Measurements from ENCODE around the gene CD74. TPM values are rescaled to one million over a fixed set of nuclear protein-coding genes. Genes with fewer than 3 reads are reported as not detected.

CD74 gene
- total and polyA plus RNA-seq, 2 of the 13 experiments (the other 11 are each of a cell fraction or from before 2014, with no cell fraction given): 34.1 to 84.4 TPM

DNA sequence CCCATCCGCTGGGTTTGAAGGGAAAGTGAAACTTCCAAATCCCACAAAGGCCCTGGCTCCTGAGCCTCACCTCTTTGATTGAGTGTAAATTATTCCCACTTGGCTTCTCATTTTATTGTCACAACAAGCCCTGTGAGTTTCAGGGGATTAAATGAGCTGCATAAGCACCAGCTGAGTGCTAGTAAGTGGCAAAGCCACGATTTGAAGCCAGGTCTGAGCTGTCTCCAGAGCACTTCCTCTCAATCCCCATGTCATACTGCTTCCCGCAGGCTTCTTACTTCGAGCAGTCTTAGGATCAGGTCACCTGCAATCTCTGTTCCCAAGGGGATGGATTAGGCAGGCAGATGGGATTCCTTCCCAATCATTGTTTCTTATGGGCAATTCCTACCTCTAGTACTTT, 18.9 kb upstream of the CD74 start:
- in situ Hi-C loops (cut with HindIII; ENCODE audit: extremely low pct_ligation_motif_present, low pct_unique_long_range_greater_than_20kb) (no loop called here), intact Hi-C loops (cut with micrococcal nuclease; ENCODE audit: unreplicated experiment) (no loop called here)
- no peaks in the 10 kb centered on the region for H3K36me3 ChIP-seq (replicated peaks in 1 of 2; ENCODE audit: control insufficient read depth in 1 of 2, insufficient read depth in 2 of 2, low read length in 2 of 2)
- TF ChIP-seq ZNF598 (CRISPR knock-in tag; IDR thresholded peaks at IDR 0.05; ENCODE audit: borderline replicate concordance) (no peak), ZNF430 (CRISPR knock-in tag; IDR thresholded peaks at IDR 0.05) (no peak), NFYB (CRISPR knock-in tag; IDR thresholded peaks at IDR 0.05) (no peak)
- TF ChIP-seq, protein P1, sequence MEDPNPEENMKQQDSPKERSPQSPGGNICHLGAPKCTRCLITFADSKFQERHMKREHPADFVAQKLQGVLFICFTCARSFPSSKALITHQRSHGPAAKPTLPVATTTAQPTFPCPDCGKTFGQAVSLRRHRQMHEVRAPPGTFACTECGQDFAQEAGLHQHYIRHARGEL (CRISPR knock-in tag; IDR thresholded peaks at IDR 0.05): no peak
- peak overlapping the region; percentile 31; the same call in 1 of the 2 replicates for H3K9ac ChIP-seq (ENCODE audit: insufficient read depth, low read depth, low read length)
- H3K4me1 ChIP-seq (ENCODE audit: insufficient read depth, low read length): peaks cover 45% of the 10 kb centered on the region
- CTCF ChIA-PET (ENCODE audit: low intra/inter-chr PET ratio, low total read pairs): no interaction called here
- peak overlapping the region in 2 of 3 experiments; percentile 12 to 36; a peak in 3 of 6 replicates for H3K4me3 ChIP-seq (replicated peaks in 1 of 3; ENCODE audit: insufficient read depth in 1 of 3, low read depth in 2 of 3, low read length in 3 of 3)
- H3K79me2 ChIP-seq (ENCODE audit: insufficient read depth, low read length): no peaks in the 10 kb centered on the region
- ATAC-seq (no peak), FAIRE-seq (no peak), DNase-seq (ENCODE audit: low spot score) (no peak)
- POLR2A ChIA-PET: interaction anchor here (1.2 to 2.1 kb wide), 2 partner anchors 18 to 19 kb away, joined by 5 to 9 read pairs; partner anchors contain the start of genes CD74 and RPS14
- no peaks in the 10 kb centered on the region for H3K9me3 ChIP-seq (ENCODE audit: low read length)
- peak overlapping the region; percentile 66 for H3K4me2 ChIP-seq (ENCODE audit: low read depth, low read length)
- no peak overlapping the region for H3K27ac ChIP-seq (ENCODE audit: extremely low read length, insufficient read depth, low read length)
- H3K27me3 ChIP-seq (ENCODE audit: control insufficient read depth in 1 of 2, insufficient read depth in 2 of 2, low read length in 2 of 2): no peaks in the 10 kb centered on the region; a peak in 1 of 5 replicates
- H4K20me1 ChIP-seq (ENCODE audit: insufficient read depth, low read length): no peaks in the 10 kb centered on the region
- BruUV-seq (replicated peaks): no TSS peak
- WGBS (ENCODE audit: low lambda C conversion rate): 26% methylated on average over 4 of the region's 4 CpGs
- peak overlapping the region; percentile 89 for H2AFZ ChIP-seq (ENCODE audit: low read length)

DNA sequence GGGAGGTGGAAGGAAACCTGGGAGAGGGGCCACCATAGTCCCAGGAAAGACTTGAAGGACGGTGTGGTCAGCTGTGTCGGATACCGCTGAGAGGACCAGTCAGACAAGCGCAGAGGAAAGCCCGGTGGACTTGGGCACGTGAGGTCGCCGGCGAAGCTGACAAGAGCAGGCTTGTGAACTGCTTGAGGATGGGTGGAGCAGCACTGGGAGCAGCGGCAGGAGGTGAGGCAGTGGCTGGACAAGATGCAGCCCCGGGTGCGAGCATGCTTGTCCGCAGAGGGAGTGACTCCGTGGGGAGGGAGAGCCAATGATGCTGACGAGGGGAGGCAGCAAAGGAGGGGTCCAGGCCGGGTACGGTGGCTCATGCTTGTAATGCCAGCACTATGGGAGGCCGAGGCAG, 18.3 kb upstream of the CD74 start:
- in situ Hi-C loops (cut with HindIII; ENCODE audit: extremely low pct_ligation_motif_present, low pct_unique_long_range_greater_than_20kb): no loop called here
- intact Hi-C loops (cut with micrococcal nuclease; ENCODE audit: unreplicated experiment): no loop called here
- Histone ChIP-seq H3K4me1 (ENCODE audit: insufficient read depth, low read length) (peaks cover 45% of the 10 kb centered on the region), H2AFZ (ENCODE audit: low read length) (no peak overlapping the region), H3K27me3 (ENCODE audit: control insufficient read depth in 1 of 2, insufficient read depth in 2 of 2, low read length in 2 of 2) (no peaks in the 10 kb centered on the region; a peak in 1 of 5 replicates), H3K9me3 (ENCODE audit: low read length) (no peaks in the 10 kb centered on the region), H3K9ac (ENCODE audit: insufficient read depth, low read depth, low read length) (no peak overlapping the region), H4K20me1 (ENCODE audit: insufficient read depth, low read length) (no peaks in the 10 kb centered on the region), H3K4me2 (ENCODE audit: low read depth, low read length) (peak overlapping the region; percentile 66), H3K27ac (ENCODE audit: extremely low read length, insufficient read depth, low read length) (no peak overlapping the region), H3K79me2 (ENCODE audit: insufficient read depth, low read length) (no peaks in the 10 kb centered on the region), H3K4me3 (replicated peaks in 1 of 3; ENCODE audit: insufficient read depth in 1 of 3, low read depth in 2 of 3, low read length in 3 of 3) (peak overlapping the region in 1 of 3 experiments; percentile 36; a peak in 2 of 6 replicates), H3K36me3 (replicated peaks in 1 of 2; ENCODE audit: control insufficient read depth in 1 of 2, insufficient read depth in 2 of 2, low read length in 2 of 2) (no peaks in the 10 kb centered on the region)
- ChIA-PET POLR2A (interaction anchor here (2.1 kb wide), 1 partner anchor 19 kb away, joined by 9 read pairs; the partner anchor contains the start of gene RPS14), CTCF (ENCODE audit: low intra/inter-chr PET ratio, low total read pairs) (no interaction called here)
- FAIRE-seq (no peak), DNase-seq (ENCODE audit: low spot score) (no peak), ATAC-seq (no peak)
- WGBS (ENCODE audit: low lambda C conversion rate): 44% methylated on average over 18 of the region's 18 CpGs
- BruUV-seq (replicated peaks): no TSS peak
- TF ChIP-seq ZNF3 (CRISPR knock-in tag; IDR thresholded peaks at IDR 0.05): no peak
- TF ChIP-seq, protein P2, sequence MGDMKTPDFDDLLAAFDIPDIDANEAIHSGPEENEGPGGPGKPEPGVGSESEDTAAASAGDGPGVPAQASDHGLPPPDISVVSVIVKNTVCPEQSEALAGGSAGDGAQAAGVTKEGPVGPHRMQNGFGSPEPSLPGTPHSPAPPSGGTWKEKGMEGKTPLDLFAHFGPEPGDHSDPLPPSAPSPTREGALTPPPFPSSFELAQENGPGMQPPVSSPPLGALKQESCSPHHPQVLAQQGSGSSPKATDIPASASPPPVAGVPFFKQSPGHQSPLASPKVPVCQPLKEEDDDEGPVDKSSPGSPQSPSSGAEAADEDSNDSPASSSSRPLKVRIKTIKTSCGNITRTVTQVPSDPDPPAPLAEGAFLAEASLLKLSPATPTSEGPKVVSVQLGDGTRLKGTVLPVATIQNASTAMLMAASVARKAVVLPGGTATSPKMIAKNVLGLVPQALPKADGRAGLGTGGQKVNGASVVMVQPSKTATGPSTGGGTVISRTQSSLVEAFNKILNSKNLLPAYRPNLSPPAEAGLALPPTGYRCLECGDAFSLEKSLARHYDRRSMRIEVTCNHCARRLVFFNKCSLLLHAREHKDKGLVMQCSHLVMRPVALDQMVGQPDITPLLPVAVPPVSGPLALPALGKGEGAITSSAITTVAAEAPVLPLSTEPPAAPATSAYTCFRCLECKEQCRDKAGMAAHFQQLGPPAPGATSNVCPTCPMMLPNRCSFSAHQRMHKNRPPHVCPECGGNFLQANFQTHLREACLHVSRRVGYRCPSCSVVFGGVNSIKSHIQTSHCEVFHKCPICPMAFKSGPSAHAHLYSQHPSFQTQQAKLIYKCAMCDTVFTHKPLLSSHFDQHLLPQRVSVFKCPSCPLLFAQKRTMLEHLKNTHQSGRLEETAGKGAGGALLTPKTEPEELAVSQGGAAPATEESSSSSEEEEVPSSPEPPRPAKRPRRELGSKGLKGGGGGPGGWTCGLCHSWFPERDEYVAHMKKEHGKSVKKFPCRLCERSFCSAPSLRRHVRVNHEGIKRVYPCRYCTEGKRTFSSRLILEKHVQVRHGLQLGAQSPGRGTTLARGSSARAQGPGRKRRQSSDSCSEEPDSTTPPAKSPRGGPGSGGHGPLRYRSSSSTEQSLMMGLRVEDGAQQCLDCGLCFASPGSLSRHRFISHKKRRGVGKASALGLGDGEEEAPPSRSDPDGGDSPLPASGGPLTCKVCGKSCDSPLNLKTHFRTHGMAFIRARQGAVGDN (CRISPR knock-in tag; IDR thresholded peaks at IDR 0.05): peak; percentile 31; the same call in 1 of the 2 replicates
- no peak for TF ChIP-seq RFX5 (IDR thresholded peaks at IDR 0.05; ENCODE audit: low read depth, low read length)
- TF ChIP-seq, protein P3, sequence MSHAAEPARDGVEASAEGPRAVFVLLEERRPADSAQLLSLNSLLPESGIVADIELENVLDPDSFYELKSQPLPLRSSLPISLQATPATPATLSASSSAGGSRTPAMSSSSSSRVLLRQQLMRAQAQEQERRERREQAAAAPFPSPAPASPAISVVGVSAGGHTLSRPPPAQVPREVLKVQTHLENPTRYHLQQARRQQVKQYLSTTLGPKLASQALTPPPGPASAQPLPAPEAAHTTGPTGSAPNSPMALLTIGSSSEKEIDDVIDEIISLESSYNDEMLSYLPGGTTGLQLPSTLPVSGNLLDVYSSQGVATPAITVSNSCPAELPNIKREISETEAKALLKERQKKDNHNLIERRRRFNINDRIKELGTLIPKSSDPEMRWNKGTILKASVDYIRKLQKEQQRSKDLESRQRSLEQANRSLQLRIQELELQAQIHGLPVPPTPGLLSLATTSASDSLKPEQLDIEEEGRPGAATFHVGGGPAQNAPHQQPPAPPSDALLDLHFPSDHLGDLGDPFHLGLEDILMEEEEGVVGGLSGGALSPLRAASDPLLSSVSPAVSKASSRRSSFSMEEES (CRISPR knock-in tag; IDR thresholded peaks at IDR 0.05): no peak
- TF ChIP-seq, protein P4, sequence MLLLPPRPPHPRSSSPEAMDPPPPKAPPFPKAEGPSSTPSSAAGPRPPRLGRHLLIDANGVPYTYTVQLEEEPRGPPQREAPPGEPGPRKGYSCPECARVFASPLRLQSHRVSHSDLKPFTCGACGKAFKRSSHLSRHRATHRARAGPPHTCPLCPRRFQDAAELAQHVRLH (CRISPR knock-in tag; IDR thresholded peaks at IDR 0.05; ENCODE audit: borderline replicate concordance, low read depth): no peak
- no peak for TF ChIP-seq ZNF10 (CRISPR knock-in tag; IDR thresholded peaks at IDR 0.05; ENCODE audit: borderline replicate concordance, low read depth)
- TF ChIP-seq RAD51 (IDR thresholded peaks at IDR 0.05; ENCODE audit: borderline replicate concordance): no peak
- TF ChIP-seq ZBTB20 (CRISPR knock-in tag; IDR thresholded peaks at IDR 0.05; ENCODE audit: borderline replicate concordance, low read depth): no peak
- TF ChIP-seq ZNF510 (CRISPR knock-in tag; IDR thresholded peaks at IDR 0.05; ENCODE audit: low read depth): no peak

All from HepG2 (cell line).